GM19025 (cell line): ENCODE results near the gene EYA2.
"Not testable (repeated sequence)": the region's sequence is repeated elsewhere in the genome, so short reads cannot be mapped to it uniquely, and the experiment has no call there.

ENCODE experiments used
- ATAC-seq: cut with Tn5 transposase; IDR thresholded peaks from one replicate; pipeline ENCODE4 v1.9.1; 2021; ENCODE audit warnings: mild to moderate bottlenecking, low read depth, moderate library complexity; ENCODE audit not compliant: unreplicated experiment

Gene EYA2

GRCh38 chr20:46894971-46895905 is 595 bp downstream of the EYA2 start:
- no peak for ATAC-seq

GRCh38 chr20:46895906-46896242 is 1.2 kb downstream of the EYA2 start:
- no peak for ATAC-seq

GRCh38 chr20:46897328-46897880 is 2.8 kb downstream of the EYA2 start:
- ATAC-seq, result no peak

- no peak for ATAC-seq
Observed at GRCh38 chr20:46898423-46898822, 3.8 kb downstream of the EYA2 start.

- no peak for ATAC-seq
Observed at GRCh38 chr20:46899621-46900020, 5.0 kb downstream of the EYA2 start.

GRCh38 chr20:46900086-46900485 is 5.4 kb downstream of the EYA2 start:
- ATAC-seq, result no peak

- no peak for ATAC-seq
Observed at GRCh38 chr20:46900826-46901225, 6.2 kb downstream of the EYA2 start.

GRCh38 chr20:46901638-46902037 is 7.0 kb downstream of the EYA2 start:
- no peak for ATAC-seq

GRCh38 chr20:46903256-46903655 is 8.6 kb downstream of the EYA2 start:
- ATAC-seq, result no peak

GRCh38 chr20:46903937-46904336 is 9.3 kb downstream of the EYA2 start:
- ATAC-seq, result no peak

- ATAC-seq, result no peak
Observed at GRCh38 chr20:46905364-46906125, 10.9 kb downstream of the EYA2 start.

- ATAC-seq, result no peak
Observed at GRCh38 chr20:46913329-46914044, 18.8 kb downstream of the EYA2 start.

- no peak for ATAC-seq
Observed at GRCh38 chr20:46914789-46915379, 20.2 kb downstream of the EYA2 start.

- ATAC-seq, result no peak
Observed at GRCh38 chr20:46915575-46916257, 21.1 kb downstream of the EYA2 start.

- no peak for ATAC-seq
Observed at GRCh38 chr20:46916258-46916603, 21.6 kb downstream of the EYA2 start.

GRCh38 chr20:46917155-46917554 is 22.5 kb downstream of the EYA2 start:
- ATAC-seq, result no peak

GRCh38 chr20:46920114-46920513 is 25.5 kb downstream of the EYA2 start:
- ATAC-seq, result no peak

GRCh38 chr20:46922841-46923240 is 28.2 kb downstream of the EYA2 start:
- not testable (repeated sequence) for ATAC-seq

GRCh38 chr20:46923550-46923949 is 28.9 kb downstream of the EYA2 start:
- no peak for ATAC-seq

GRCh38 chr20:46928580-46929132 is 34.0 kb downstream of the EYA2 start:
- ATAC-seq, result no peak
